ENCODE data around the gene TANC1.

GRCh38 chr2:159199761-159200465 is 231.5 kb downstream of the TANC1 start:
- TF ChIP-seq CTCF (optimal IDR thresholded peaks at IDR 0.05 in 1 of 3, IDR thresholded peaks at IDR 0.05 in 1 of 3, conservative IDR thresholded peaks at IDR 0.05 in 1 of 3; ENCODE audit: extremely low read depth in 1 of 3, insufficient read depth in 2 of 3, low read length in 3 of 3), result no peak
- no peak for TF ChIP-seq EZH2 (IDR thresholded peaks at IDR 0.05; ENCODE audit: low read length)
